DND-41 (cell line): Measurements from ENCODE around the gene PRDM8.

Source experiments
- ATAC-seq: fragments of 200-7000 bp; cut with Tn5 transposase; 3 replicates; pipeline ENCODE4 v1.9.1; 2021; ENCODE audit warnings: low read depth; ENCODE audit not compliant: insufficient read depth
- DNase-seq: peaks from one replicate; pipeline ENCODE4 v3.0.0-alpha.2; 2020
- H2AFZ ChIP-seq: 2 replicates; pipeline ENCODE4 v1.6.0; 2012; ENCODE audit warnings: low read depth, low read length
- H3K27ac ChIP-seq: 2 replicates; pipeline ENCODE4 v1.5.1; 2012; ENCODE audit warnings: low read length, inconsistent platforms
- H3K27me3 ChIP-seq: fragments of 200-600 bp; sonication (generic); 2 replicates; pipeline ENCODE4 v1.6.0; 2012; ENCODE audit warnings: low read length, mild to moderate bottlenecking, inconsistent platforms; ENCODE audit not compliant: insufficient read depth, poor library complexity
- H3K36me3 ChIP-seq: 2 replicates; pipeline ENCODE4 v1.5.1; 2012; ENCODE audit warnings: low read length, inconsistent platforms; ENCODE audit not compliant: insufficient read depth
- H3K4me1 ChIP-seq: 2 replicates; pipeline ENCODE4 v1.5.1; 2012; ENCODE audit warnings: mild to moderate bottlenecking, low read length; ENCODE audit not compliant: insufficient read depth
- H3K4me2 ChIP-seq: 2 replicates; pipeline ENCODE4 v1.6.0; 2012; ENCODE audit warnings: mild to moderate bottlenecking, moderate library complexity, low read length, inconsistent platforms; ENCODE audit not compliant: insufficient read depth
- H3K4me3 ChIP-seq, 2 experiments: fragments of 200-600 bp in 1 of 2; shearing (Covaris generic) in 1 of 2; 2 replicates each; pipeline ENCODE4 v1.5.1; 2012 to 2016; ENCODE audit warnings: inconsistent platforms in 2 of 2, low read length in 2 of 2, mild to moderate bottlenecking in 2 of 2, low read depth in 1 of 2, moderate library complexity in 1 of 2
- H3K79me2 ChIP-seq: 2 replicates; pipeline ENCODE4 v1.6.0; 2012; ENCODE audit warnings: low read length, inconsistent platforms; ENCODE audit not compliant: insufficient read depth
- H3K9ac ChIP-seq: 2 replicates; pipeline ENCODE4 v1.6.0; 2012; ENCODE audit warnings: low read depth, mild to moderate bottlenecking, inconsistent platforms, low read length, moderate library complexity
- H3K9me3 ChIP-seq: 2 replicates; pipeline ENCODE4 v1.5.1; 2012; ENCODE audit warnings: low read length, moderate library complexity, mild to moderate bottlenecking, inconsistent platforms; ENCODE audit not compliant: insufficient read depth, severe bottlenecking
- H4K20me1 ChIP-seq: 2 replicates; pipeline ENCODE4 v1.6.0; 2012; ENCODE audit warnings: low read length; ENCODE audit not compliant: insufficient read depth
- EZH2 ChIP-seq: IDR thresholded peaks from 3 replicates; pipeline ENCODE4 v1.6.1; 2012; ENCODE audit warnings: borderline replicate concordance, low read depth, mild to moderate bottlenecking, moderate library complexity, low read length, inconsistent platforms; ENCODE audit not compliant: severe bottlenecking
- TF ChIP-seq, protein P1 (sequence below): IDR thresholded peaks from 2 replicates; pipeline ENCODE4 v1.5.1; 2012; ENCODE audit warnings: borderline replicate concordance, low read length, moderate library complexity, mild to moderate bottlenecking; ENCODE audit not compliant: poor library complexity, severe bottlenecking; ENCODE audit errors: extremely low read depth

Gene PRDM8

DNA sequence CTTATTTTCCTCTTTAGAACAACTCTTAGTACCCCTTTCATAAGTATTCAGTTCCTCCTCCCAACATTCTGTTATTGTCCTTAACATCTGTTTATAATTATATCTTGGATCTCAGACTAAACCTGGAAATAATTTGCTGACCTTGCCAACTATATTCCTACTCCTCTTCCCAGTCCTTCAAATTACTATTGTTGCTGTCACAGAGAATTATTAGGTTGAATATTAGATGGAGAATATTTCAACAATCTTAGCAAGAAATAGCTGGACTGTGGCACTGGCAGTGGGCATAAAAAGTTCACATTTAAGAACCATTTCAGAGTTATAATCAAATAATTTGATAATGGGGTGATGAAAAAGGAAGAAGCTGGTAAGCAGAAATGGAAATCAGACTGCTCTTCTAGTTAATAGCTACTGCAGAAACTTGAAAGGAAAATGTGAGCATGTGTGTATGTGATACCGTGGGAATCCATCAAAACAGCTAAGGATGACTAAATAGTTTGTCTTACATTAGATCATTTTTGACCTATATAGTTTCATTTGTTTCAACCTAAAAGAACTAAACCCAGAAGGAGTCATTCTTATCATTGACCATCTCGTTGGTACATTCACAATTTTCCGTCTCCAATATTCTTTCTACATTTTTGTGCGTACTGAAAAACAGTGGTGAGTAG lies 43.3 kb upstream of the PRDM8 start:
- DNase-seq = no peak
- Histone ChIP-seq H2AFZ (no peak overlapping the region), H3K4me3 (no peak overlapping the region), H3K79me2 (no peaks in the 10 kb centered on the region), H3K4me1 (no peaks in the 10 kb centered on the region), H3K9me3 (peaks cover 2% of the 10 kb centered on the region), H4K20me1 (no peaks in the 10 kb centered on the region), H3K27me3 (no peaks in the 10 kb centered on the region), H3K4me2 (no peak overlapping the region), H3K27ac (no peak overlapping the region), H3K9ac (no peak overlapping the region), H3K36me3 (no peaks in the 10 kb centered on the region)
- no peak for TF ChIP-seq EZH2
- TF ChIP-seq, protein P1, sequence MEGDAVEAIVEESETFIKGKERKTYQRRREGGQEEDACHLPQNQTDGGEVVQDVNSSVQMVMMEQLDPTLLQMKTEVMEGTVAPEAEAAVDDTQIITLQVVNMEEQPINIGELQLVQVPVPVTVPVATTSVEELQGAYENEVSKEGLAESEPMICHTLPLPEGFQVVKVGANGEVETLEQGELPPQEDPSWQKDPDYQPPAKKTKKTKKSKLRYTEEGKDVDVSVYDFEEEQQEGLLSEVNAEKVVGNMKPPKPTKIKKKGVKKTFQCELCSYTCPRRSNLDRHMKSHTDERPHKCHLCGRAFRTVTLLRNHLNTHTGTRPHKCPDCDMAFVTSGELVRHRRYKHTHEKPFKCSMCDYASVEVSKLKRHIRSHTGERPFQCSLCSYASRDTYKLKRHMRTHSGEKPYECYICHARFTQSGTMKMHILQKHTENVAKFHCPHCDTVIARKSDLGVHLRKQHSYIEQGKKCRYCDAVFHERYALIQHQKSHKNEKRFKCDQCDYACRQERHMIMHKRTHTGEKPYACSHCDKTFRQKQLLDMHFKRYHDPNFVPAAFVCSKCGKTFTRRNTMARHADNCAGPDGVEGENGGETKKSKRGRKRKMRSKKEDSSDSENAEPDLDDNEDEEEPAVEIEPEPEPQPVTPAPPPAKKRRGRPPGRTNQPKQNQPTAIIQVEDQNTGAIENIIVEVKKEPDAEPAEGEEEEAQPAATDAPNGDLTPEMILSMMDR = no peak
- no peak for ATAC-seq

DNA sequence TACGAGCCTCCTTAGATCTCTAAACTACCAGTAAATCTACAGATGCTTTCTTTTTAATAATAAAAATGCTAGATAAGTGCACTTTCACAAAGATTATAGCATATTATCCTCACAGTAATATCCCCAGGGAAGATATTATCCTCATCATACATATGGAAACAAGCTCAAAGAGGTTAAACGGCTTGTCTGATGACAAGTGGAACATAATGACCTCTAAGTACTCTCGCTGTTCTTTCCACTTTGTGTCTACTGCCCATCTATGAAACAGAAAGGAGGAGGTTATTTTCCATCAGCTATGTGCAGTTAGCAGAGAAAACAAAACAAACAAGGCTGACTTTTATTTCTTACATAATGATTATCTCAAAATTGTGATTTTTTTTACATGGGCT lies 42.8 kb upstream of the PRDM8 start:
- DNase-seq (no peak), ATAC-seq (no peak)
- no peak for TF ChIP-seq EZH2
- TF ChIP-seq, protein P1 = no peak
- no peak overlapping the region for H2AFZ ChIP-seq
- no peaks in the 10 kb centered on the region for H4K20me1 ChIP-seq
- no peak overlapping the region for H3K4me3 ChIP-seq
- no peak overlapping the region for H3K4me2 ChIP-seq
- no peaks in the 10 kb centered on the region for H3K27me3 ChIP-seq
- no peak overlapping the region for H3K27ac ChIP-seq
- no peak overlapping the region for H3K9ac ChIP-seq
- H3K36me3 ChIP-seq = no peaks in the 10 kb centered on the region
- H3K9me3 ChIP-seq = peaks cover 2% of the 10 kb centered on the region
- no peaks in the 10 kb centered on the region for H3K4me1 ChIP-seq
- no peaks in the 10 kb centered on the region for H3K79me2 ChIP-seq

DNA sequence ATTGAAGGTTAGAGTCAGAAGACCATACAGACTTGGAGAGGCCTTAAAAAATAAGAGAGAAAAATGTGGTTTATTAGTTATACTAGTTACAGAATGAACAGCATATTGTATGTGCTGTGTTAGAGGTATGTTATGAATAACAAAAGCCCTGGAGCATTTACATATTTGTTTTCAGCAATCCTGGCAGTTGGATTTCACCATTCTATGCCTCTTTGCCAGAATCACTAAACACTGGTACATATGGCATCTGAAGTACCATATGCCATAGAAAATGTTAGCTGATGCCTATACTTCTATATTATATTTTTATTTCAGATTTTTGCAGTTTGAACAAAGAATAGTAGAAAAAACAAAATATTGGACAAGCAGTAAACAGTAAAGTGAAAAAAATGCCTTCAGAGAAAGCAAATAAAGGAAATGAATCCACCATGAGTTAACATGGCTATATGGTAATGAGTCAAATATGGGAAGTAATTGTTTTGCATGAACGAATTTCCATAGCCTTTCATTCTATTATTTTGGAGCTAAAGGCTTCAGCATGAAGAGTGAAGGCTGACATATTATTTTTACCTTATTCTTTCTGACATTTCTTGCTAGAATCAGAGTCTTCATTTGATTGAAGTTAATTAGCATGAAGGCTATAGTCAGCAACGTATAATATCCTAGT lies 41.9 kb upstream of the PRDM8 start:
- no peaks in the 10 kb centered on the region for H3K27me3 ChIP-seq
- H3K27ac ChIP-seq = no peak overlapping the region
- H3K4me3 ChIP-seq = no peak overlapping the region
- H3K4me1 ChIP-seq = no peaks in the 10 kb centered on the region
- H3K79me2 ChIP-seq = no peaks in the 10 kb centered on the region
- H2AFZ ChIP-seq = no peak overlapping the region
- no peaks in the 10 kb centered on the region for H4K20me1 ChIP-seq
- peaks cover 2% of the 10 kb centered on the region for H3K9me3 ChIP-seq
- H3K4me2 ChIP-seq = no peak overlapping the region
- DNase-seq (no peak), ATAC-seq (no peak)
- H3K36me3 ChIP-seq = no peaks in the 10 kb centered on the region
- no peak for TF ChIP-seq EZH2
- TF ChIP-seq, protein P1 = no peak
- H3K9ac ChIP-seq = no peak overlapping the region
